ENCODE measurements around the gene COP1.

The COP1 gene

GRCh38 chr1:175895966-175896365, 311.1 kb downstream of the COP1 start:
- H3K9me3 ChIP-seq: peaks cover 8% of the 10 kb centered on the region
- H3K4me3 ChIP-seq: no peak overlapping the region
- no peak for TF ChIP-seq Cebpa-rat (IDR thresholded peaks at IDR 0.05)
- no peaks in the 10 kb centered on the region for H4K20me1 ChIP-seq
- peaks cover 36% of the 10 kb centered on the region for H3K4me1 ChIP-seq
- no peak overlapping the region for H3K27ac ChIP-seq
- no peak overlapping the region for H3K4me2 ChIP-seq
- H3K27me3 ChIP-seq: no peaks in the 10 kb centered on the region
- H3K36me3 ChIP-seq: no peaks in the 10 kb centered on the region
- H3K9ac ChIP-seq: no peak overlapping the region
